H4 (cell line): ENCODE results near the gene SSH3. TPM values are rescaled to one million over a fixed set of nuclear protein-coding genes. Genes with fewer than 3 reads are reported as not detected.
A peak's percentile ranks its signal among the peaks of the same experiment; 100 is the strongest.
"Not testable (repeated sequence)": the region's sequence is repeated elsewhere in the genome, so short reads cannot be mapped to it uniquely, and the experiment has no call there.

ENCODE experiments used
- DNase-seq: peaks from one replicate; pipeline ENCODE4 v3.0.0-alpha.2; 2015; ENCODE audit warnings: low spot score
- total RNA-seq: library from RNA; depleted of rRNA; stranded (reverse); fragments of >200 nt; shearing (Covaris generic); gene quantifications from 2 replicates; pipeline ENCODE4 v1.2.3, GENCODE V29; 2014

SSH3 gene
- total RNA-seq, 1 experiment from 2014 or later = 6.5 TPM

DNA sequence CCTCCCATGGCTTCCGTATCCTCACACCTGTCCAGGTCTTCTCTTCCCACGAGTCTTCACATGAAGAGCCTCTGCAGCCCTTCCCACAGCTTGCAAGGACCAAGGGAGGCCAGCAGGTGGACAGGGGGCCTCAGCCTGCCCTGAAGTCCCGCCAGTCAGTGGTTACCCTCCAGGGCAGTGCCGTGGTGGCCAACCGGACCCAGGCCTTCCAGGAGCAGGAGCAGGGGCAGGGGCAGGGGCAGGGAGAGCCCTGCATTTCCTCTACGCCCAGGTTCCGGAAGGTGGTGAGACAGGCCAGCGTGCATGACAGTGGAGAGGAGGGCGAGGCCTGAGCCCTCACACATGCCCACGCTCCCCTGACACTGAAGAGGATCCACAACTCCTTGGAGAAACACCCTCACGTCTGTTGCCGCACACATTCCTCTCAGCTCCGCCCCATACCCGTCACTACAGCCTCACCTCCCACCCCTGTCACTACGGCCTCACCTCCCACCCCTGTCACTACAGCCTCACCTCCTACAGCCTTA lies 8.3 kb downstream of the SSH3 start:
- DNase-seq = no peak

DNA sequence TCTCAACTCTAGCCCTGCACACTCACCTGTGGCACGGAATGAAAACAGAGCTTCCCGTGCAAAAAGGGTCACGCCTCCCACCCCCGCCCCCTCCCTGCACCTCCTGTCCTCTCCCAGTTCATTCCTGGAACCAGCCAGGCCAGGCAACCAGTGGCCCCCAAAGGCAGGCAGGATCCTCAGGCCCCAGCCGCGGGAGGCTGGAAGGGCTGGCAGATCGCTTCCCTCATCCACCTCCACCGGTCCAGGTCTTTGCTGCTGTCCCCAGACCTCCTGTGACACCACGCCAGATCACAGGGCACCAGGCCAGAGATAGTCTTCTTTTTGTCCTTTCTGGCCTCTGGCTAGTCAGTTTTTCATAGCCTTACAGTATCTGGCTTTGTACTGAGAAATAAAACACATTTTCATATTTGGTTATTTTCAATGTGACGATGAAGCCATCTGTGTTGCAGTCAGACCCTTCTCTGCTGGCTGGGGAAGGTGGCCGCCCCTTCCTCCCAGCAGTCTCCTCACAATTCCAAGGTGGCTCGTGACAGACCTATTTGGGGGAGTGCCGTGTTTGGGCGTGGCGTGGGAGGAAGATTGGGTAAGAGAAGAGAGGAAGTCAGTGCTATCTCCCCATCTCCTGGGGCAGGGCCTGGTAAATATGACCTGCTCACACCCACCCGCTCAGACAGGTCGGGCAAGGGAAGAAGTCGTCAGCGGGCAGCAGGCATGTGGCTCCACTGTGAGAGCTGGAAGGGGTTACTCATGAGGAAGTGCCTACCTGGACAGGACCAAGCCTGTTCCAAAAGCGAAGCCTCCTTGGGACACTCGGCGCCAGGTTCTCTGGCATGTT lies 9.1 kb downstream of the SSH3 start:
- DNase-seq = peak; percentile 6

DNA sequence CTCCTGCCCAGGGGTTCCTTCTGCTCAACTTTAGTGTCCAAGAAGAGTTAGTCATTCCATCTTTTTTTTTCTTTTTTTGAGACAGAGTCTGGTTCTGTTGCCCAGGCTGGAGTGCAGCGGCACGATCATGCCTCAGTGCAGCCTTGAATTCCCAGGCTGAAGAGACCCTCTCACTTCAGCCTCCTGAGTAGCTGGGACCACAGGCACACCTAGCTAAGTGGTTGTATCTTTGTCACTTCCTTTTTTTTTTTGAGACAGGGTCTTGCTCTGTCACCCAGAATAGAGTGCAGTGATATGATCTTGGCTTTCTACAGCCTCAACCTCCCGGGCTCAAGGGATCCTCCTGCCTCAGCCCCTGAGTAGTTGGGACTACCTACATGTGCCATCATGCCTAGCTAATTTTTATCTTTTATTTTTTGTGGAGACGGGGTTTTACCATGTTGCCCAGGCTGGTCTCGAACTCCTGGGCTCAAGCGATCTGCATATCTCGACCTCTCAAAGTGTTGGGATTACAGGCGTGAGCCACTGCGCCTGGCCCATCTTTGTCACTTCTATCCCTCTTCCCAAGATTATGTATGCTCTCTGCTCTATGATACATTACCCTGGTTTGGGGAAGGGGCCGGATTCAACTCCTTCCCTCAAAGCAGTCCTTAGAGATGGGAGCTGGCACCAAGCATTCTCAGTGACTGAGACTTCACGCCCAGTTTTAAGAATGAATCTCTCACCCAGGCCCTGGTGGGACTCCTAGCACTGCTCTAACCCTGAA lies 10.0 kb downstream of the SSH3 start:
- no peak for DNase-seq

DNA sequence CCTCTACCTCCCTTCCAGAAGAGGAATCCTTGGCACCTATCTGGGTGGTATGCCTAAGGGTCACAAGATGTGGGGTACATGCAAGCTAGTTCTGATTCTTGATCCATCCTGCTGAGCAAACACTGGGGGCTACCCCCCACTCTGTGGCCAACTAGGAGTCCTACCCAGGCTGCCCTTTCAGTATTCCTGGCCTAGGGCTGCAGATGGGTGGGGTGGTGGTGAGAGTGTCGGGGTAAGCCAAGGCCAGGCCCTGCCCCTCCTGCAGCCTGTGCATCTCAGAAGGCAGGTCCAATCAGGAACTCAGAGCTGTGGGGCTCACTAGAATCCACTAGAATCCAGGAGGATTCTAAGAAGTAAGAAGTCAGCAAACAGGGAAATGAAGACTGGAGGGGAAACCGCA lies 10.9 kb downstream of the SSH3 start:
- no peak for DNase-seq

DNA sequence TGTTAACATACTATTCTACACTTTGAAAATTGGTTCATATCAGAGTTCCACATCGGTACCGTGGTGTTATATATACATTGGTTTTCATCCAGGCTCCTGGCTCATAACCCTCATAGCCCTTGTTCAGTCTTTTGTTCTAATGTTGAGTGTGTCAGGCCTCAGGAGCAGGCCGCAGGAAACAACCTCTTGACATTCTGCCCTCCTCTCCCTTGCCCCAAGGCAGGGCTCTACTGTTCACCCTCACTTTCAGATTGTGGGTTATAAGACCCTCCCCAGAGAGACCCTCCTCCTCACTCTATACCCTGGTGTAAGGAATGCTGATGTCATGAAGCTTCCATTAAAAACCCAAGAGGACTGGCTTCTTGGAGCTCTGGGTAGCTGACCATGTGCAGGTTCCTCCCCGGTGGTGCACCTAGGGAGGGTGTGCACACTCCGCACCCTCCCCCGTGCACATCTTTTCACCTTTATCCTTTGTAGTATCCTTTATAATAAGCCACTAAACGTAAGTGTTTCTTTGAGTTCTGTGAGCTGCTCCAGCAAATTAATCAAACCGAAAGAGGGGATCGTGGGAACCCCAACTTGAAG lies 12.1 kb downstream of the SSH3 start:
- DNase-seq = no peak

DNA sequence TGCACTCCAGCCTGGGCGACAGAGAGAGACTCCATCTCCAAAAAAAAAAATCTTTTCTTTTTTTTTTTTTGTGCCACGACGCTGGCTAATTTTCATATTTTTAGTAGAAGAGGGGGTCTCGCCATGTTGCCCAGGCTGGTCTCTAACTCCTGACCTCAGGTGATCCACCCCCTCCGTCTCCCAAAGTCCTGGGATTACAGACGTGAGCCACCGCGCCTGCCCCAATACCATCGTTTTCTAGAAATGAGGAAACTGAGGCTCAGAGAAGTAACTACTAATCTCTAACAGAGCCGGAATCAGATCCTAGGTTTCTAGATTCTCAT lies 13.5 kb downstream of the SSH3 start:
- no peak for DNase-seq

DNA sequence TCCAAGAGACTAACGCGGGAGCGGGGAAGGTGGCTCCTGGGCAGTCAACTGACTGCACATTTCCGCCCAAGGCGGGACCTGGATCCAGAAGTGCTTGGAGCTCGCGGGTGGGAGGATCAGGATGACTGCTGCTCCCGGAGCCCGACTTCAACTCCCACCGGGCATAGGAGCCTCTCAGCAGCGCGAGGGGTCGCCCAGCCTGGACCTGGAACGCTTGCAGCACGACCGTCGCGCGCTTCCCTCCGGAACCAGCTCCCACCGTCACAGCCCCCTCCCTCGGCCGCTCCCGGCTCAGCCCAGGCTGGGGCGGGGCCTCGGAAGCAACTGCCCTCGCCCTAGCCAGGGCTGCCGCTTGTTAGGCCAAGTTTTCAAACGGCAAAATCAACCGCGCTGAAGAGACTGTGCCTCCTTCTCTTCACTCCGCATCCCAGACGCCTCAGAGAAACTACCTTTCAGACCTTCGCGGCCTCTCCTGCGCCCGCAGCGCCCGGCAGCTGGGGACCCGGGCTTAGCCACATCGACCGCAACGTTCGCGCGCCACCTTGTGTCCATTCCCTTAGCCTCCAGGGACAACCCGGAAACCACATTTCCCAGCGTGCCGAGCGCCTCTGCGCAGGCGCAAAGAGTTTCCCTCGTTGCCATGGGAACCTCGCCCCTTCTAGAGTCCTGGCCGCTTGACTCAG lies 14.0 kb downstream of the SSH3 start:
- DNase-seq = peak; percentile 93

DNA sequence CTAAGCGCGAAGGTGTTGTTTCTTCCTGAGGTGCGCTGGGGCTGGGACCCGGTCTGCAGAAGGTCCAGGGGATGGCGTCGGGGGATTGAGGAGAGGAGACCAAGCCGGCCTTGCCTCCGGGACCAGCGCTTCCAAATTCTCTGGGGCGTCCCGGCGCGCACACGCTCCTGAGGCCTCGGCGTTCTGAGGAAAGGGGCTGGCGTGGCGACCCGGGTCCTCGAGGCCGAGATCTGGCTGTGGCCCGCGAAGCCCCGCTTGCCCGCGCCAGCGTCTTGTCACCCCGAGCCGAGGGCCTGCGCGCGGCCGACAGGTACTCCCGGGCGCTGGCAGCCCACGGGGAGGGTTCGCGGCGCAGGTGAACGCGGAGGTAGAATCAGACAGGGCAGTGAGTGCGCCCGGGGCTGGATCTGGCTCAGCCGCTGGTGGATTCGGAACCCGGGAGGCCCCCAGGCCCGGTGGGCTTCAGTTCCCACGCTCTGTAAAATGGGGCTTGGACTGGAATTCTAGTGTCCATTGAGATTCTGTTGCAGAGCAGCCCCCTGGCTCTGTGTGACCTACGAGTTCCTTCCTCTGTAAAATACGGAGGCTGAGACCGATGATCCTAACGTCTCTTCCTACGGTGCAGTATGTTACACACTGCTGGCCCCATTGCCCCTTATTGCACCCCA lies 14.7 kb downstream of the SSH3 start:
- no peak for DNase-seq

DNA sequence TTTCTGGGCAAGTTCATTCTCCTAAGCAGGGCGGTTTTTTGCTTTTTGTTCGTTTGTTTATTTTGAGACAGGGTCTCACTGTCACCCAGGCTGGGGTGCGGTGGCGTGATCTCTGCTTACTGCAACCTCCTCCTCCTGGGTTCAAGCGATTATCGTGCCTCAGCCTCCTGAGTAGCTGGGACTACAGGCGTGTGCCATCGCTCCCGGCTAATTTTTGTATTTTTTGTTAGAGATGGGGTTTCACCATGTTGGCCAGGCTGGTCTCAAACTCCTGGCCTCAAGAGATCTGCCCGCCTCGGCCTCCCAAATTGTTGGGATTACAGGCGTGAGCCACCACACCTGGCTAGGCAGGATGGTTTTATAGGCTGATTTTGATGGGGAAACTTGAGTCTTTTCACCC lies 15.5 kb downstream of the SSH3 start:
- DNase-seq = not testable (repeated sequence)

DNA sequence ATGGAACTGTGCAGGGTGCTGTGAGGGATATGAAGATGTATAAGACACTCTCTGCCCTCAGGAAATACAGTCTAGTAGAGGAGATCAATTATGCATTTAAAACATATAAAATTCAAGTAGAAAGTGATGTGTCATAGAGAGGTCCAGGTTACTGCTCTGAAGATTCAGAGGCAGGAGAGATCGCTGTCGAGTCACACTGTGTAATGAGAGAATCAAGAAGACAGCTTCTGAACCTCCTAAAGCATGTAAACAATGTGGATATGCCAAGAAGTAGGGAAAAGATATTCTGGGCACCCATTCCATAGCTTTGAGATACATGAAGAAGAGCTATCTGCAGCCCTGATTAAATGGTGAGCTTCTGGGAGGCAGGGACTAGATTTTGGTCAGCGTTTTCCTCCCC lies 16.7 kb downstream of the SSH3 start:
- DNase-seq = no peak

DNA sequence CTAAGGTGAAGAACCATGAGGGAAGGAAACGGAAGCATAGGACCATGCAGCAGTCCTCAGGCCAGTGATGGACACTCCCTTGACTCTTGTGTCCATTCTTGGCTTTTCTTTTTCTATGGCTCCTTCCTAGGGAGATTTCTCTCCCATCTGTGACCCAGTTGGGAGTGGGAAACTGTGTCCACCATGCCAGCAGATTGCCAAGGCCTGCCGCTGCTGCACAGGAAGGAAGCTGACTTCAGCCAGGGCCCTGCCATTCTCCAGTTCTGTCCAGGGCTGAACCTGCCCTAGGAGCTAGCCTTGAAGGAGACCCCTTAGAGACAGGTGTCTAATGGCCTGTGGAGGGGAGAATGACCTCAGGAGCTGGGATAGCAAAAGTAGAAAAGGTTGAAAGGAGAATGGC lies 17.4 kb downstream of the SSH3 start:
- no peak for DNase-seq

DNA sequence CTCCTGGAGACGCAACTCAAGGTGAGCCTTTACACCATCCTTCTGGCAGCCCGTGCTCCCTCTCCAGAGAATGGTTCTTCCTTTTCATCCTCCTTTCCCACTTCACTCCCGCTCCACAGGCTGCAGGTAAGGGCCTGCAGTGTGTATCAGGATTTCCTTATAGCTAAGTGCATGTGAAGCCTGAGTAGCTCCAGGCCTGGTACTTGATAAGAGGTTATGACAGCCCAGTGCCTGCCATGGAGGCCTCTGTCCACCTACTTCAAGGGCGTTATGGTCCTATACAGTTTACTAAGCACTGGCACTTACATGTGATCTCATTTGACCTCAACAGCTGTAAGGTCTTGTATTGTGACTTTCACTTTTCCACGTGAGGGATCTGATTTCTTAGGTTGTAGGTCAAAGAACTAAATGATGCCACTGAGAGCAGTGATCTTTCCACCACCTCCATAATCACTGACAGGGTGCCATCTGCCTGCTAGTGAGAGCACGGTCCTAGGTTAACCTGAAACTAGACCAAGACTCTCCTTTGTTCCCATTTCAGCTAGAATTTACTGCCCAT lies 18.1 kb downstream of the SSH3 start:
- no peak for DNase-seq

DNA sequence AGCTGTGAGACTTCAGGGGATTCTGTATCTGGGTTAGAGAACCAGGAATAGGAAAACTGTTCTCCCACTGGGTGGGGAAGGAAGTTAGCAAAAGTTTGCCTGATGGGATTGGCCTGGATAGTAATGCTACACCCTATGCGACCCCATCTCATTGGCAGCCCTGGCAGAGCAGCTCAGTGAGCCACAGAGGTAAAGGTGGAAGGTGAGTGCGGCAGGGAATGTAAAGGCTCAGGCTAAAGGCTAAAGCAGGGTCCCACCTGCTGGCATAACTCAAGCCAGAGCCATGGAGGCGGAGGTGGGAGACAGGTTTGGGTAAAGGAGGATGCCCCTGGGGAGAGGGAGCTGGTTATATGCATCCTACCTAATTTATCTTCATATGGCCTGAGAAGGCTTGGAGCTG lies 18.7 kb downstream of the SSH3 start:
- no peak for DNase-seq

DNA sequence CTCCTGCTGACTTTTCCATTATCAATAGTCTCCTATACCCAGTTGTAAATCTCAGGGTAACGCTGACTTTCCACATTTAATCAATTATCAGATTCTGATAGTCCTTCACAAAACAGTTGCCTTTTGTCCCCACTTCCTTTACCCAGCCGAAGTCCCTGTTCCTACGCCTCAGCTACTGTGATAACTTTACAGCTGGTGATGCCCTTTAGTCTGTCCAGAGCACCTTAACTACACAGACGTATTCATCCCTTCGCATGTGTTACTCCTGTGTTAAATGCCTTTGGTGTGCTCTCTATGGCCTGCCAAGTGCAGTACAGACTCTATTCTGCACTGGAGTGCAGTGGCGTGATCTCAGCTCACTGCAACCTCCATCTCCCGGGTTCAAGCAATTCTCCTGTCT lies 20.2 kb downstream of the SSH3 start:
- no peak for DNase-seq

DNA sequence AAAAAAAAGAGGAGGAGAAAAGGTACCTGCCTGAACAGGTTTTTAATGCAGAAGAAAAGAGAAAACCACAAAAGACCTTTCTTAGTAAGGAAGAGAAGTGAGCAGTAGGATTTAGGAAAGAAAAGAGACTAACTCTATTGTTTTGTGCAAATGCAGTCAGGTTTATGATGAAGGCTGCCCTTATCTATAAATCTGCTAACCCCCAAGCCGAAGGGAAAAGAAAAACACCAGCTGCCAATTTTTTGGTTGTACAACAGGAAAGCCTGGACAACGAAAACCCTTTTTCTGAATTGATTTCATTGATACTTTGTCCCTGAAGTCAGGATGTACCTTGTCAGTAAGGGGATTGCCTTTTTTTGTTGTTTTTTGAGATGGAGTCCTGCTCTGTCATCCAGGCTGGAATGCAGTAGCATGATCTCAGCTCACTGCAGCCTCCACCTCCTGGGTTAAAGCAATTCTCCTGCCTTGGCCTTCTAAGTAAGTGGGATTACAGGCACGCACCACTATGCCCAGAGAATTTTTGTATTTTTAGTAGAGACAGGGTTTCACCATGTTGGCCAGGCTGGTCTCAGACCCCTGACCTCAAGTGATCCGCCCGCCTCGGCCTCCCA lies 28.9 kb downstream of the SSH3 start:
- DNase-seq = no peak

DNA sequence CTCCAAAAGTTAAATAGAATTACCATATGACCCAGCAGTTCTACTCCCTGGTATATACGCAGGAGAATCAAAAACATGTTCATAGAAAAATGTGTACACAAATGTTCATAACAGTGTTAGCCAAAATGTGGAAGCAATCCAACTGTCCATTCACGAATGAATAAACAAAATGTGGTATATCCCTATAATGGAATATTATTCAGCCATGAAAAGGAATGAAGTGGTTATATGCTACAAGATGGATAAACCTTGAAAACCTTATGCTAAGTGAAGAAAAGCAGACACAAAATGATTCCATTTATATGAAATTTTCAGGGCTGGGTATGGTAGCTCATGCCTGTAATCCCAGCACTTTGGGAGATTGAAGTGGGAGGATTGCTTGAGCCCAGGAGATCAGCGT lies 33.9 kb downstream of the SSH3 start:
- no peak for DNase-seq

DNA sequence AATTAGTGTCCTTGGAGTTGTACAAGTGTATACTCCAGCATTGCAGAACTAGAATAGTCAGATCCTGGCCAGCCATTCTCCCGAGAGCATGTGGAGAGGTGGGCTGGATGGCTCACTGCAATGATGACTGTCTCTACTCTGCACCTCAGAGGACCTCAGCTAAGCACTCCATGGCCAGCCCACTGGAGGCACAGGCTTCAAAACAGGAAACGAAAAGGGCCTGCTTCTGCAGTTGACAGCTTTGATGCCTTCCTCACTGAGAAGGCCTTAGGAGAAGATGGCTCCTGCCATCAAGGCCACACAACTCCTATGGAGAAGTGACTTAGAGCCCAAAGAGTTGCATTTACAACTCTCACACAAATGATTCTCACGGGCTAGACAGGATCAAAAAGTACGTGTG lies 40.9 kb downstream of the SSH3 start:
- DNase-seq = no peak

DNA sequence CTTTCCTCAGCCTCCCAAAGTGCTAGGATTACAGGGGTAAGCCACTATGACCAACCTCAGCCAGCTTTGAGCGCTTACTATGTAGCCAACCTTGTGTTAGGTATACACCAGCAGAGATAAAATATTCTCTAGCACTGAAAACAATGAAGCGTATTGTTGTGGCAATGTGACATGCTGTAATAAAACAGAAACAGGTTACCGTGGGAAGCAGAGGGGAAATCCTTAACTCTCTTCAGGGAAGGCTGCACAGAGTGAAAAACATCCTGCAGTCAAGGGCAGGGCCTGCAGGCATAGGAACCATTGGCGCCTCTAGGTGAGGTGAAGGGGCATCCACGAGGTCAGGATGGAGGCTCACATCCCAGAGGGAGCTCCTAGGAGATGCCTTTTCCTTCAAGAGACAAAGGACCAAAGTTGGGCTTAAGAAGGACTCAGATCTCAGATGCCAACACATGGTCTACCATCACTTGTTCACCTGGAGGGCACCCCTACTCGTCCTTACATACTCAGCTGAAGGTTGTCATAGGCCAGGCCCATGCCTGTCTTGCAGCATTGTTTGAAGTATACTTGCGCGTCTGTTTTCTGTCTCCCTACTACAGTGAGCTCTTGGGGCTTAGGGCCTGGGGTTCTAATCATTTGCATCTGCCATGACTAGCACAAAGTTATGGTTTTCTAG lies 42.1 kb downstream of the SSH3 start:
- DNase-seq = no peak

DNA sequence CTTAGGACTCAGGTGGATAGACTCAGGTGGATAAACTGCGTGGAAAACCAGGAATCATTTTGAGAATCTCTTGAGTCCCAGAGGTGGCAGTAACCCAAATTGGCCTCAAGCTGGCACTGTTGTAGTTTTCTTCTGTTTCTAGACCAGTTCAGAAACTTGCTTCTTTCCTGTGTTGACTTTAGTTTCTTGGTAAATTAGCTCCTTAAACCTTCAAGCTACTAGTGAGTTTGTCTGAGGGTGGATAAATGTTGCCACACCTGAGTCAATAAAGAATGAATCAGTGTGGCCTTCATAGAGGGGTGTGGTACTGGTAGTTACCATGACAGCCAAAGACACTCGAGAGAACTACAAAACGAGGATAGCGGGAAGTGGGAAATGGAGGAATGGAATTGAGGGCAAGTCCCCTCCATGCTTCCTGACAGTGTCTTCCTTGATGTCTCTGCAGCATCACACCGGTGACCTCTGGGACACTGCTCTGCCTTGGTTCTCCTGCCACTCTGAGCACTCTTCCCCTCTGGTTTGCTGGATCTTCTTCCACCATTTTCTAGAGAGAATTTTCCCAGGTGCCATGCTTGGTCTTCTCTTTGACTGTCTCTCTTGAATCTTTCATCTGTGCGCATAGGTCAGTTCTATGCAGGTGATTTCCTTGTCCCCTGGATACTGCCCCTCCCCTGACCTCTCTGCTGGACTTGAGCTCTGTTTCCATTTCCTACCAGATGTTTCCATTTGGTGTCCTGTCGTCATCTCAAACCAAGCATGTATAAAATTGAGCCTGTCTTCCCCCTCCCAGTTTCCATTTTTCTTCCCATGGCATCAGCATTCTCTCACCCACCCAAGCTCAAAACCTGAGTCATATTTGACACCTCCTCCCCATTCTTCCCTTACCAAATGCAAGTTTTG lies 42.8 kb downstream of the SSH3 start:
- DNase-seq = peak; percentile 59
